Natural killer cell (primary cell): ENCODE measurements around the gene RAET1E. TPM values are rescaled to one million over a fixed set of nuclear protein-coding genes. Genes with fewer than 3 reads are reported as not detected.

Experiments used
- ATAC-seq, 3 donors: fragments of 150-1000 bp in 2 of 3; fragments of 200-7000 bp in 1 of 3; cut with Tn5 transposase; 1 replicate in 1 of 3; 2 replicates in 2 of 3; pipeline ENCODE4 v1.10.0; 2021; ENCODE audit warnings: mild to moderate bottlenecking in 2 of 3, moderate library complexity in 2 of 3
- DNase-seq, 2 donors: peaks; one replicate each; pipeline versions ENCODE4 v3.0.0 to v3.0.0-alpha.2; 2013 to 2021; ENCODE audit warnings: mixed read lengths in 1 of 2
- H3K27ac ChIP-seq: one replicate; pipeline ENCODE4 v1.5.1; 2013; ENCODE audit warnings: mild to moderate bottlenecking, low read length
- H3K27me3 ChIP-seq: one replicate; pipeline ENCODE4 v1.6.1; 2013; ENCODE audit warnings: low read length; ENCODE audit not compliant: control insufficient read depth, insufficient read depth
- H3K36me3 ChIP-seq: one replicate; pipeline ENCODE4 v1.6.1; 2013; ENCODE audit warnings: low read length; ENCODE audit not compliant: control insufficient read depth, insufficient read depth
- H3K4me1 ChIP-seq: one replicate; pipeline ENCODE4 v1.6.1; 2013; ENCODE audit warnings: low read length; ENCODE audit not compliant: control insufficient read depth, insufficient read depth
- H3K4me3 ChIP-seq: one replicate; pipeline ENCODE4 v1.5.1; 2013; ENCODE audit warnings: low read length
- H3K9me3 ChIP-seq: one replicate; pipeline ENCODE4 v1.6.1; 2013; ENCODE audit warnings: low read length; ENCODE audit not compliant: control insufficient read depth, insufficient read depth
- H3K27ac Mint-ChIP-seq, 2 donors: one replicate each; pipeline ENCODE4 v1.8.0; 2022; ENCODE audit warnings: mild to moderate bottlenecking in 2 of 2, mixed read lengths in 2 of 2, moderate library complexity in 1 of 2
- H3K27me3 Mint-ChIP-seq, 2 donors: one replicate each; pipeline ENCODE4 v1.8.0; 2022; ENCODE audit warnings: low read depth in 2 of 2, mixed read lengths in 2 of 2
- H3K36me3 Mint-ChIP-seq: one replicate; pipeline ENCODE4 v1.8.0; 2022; ENCODE audit warnings: mixed read lengths
- H3K4me1 Mint-ChIP-seq, 2 donors: one replicate each; pipeline ENCODE4 v1.8.0; 2022; ENCODE audit warnings: mixed read lengths in 2 of 2
- H3K4me3 Mint-ChIP-seq: one replicate; pipeline ENCODE4 v1.8.0; 2022; ENCODE audit warnings: mild to moderate bottlenecking, moderate library complexity, mixed read lengths
- H3K9me3 Mint-ChIP-seq, 2 donors: one replicate each; pipeline ENCODE4 v1.8.0; 2022; ENCODE audit warnings: mixed read lengths in 2 of 2
- CTCF ChIP-seq: fragments of 200-600 bp; IDR thresholded peaks from one replicate; pipeline ENCODE4 v1.8.0; 2022; ENCODE audit warnings: antibody characterized with exemption
- WGBS: methylation state at CpG from one replicate; pipeline ENCODE4 v1.1.7; 2013; ENCODE audit warnings: missing lambda C conversion rate; ENCODE audit not compliant: insufficient coverage; 5-methylcytosine and 5-hydroxymethylcytosine counted together
- intact Hi-C: fragments of 100-400 bp; cut with micrococcal nuclease; formaldehyde crosslinking; loops from one replicate; pipeline ENCODE4 v1.14.2; 2022
- total RNA-seq, 4 donors: library from RNA; stranded (reverse); fragments of 120-200 nt in 1 of 4; gene quantifications; one replicate each; pipeline versions ENCODE4 v1.2.3 to v1.2.4, GENCODE V29; 2013 to 2022

The RAET1E gene
- total RNA-seq, 3 donors from 2014 or later (not counting 1 experiment from before 2014, with no cell fraction given), result not detected

DNA sequence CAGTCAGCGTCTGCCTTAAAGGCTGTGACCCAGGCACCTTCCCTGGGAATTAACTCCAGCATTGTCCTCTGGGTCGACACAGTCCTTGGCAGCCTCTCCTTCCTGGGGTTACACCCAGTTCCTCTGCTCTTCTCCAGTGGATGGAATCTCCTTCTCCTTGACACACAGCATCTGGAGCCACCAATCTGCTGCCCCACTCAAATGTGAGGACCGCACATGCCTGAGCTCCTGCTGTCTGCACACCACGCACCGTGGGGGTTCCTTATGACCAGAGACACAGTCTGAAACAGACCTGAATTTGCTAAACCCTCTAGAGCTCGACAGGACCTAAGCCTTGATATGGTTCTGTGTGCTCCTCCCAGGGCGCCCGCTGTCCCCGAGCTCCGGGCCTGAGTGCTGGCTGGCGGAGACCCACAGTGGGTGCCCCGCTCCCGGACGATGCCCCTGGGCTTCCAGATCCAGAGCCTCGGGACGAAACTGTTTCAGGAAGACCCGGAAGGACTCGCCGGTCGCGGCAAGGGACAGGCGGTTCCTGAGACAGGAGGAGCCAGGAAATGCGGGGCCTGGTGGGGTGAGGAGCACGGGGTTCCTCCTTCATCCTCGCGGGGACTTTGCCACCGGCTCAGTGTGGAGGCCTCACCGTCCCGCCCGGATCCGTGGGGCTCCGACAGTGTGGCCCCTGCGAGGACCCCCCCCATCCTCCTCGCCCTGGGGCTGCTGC lies 27.5 kb upstream of the RAET1E start:
- Histone ChIP-seq H3K9me3 (no peaks in the 10 kb centered on the region), H3K4me3 (no peak overlapping the region), H3K4me1 (peaks cover 28% of the 10 kb centered on the region), H3K36me3 (no peaks in the 10 kb centered on the region), H3K27ac (no peak overlapping the region), H3K27me3 (peaks cover 55% of the 10 kb centered on the region)
- WGBS, result 13% methylated on average over 34 of the region's 34 CpGs
- intact Hi-C loops, result loop anchor here (5.0 kb wide), 1 partner anchor 93 kb away; no protein-coding TSS in a partner anchor
- DNase-seq (peak; percentile 13 to 31), ATAC-seq (no peak)
- peaks cover 16 to 33% of the 10 kb centered on the region in 2 donors for H3K4me1 Mint-ChIP-seq
- no peaks in the 10 kb centered on the region for H3K36me3 Mint-ChIP-seq
- H3K27me3 Mint-ChIP-seq, result peaks cover 78 to 81% of the 10 kb centered on the region in 2 donors
- TF ChIP-seq CTCF, result no peak
- H3K9me3 Mint-ChIP-seq, result no peaks in the 10 kb centered on the region
- H3K27ac Mint-ChIP-seq, result no peak overlapping the region
- no peak overlapping the region for H3K4me3 Mint-ChIP-seq

GRCh38 chr6:149924933-149925252 lies 27.0 kb upstream of the RAET1E start:
- no peaks in the 10 kb centered on the region for H3K9me3 Mint-ChIP-seq
- H3K4me3 Mint-ChIP-seq, result no peak overlapping the region
- H3K4me3 ChIP-seq, result no peak overlapping the region
- intact Hi-C loops, result loop anchor here (5.0 kb wide), 1 partner anchor 93 kb away; no protein-coding TSS in a partner anchor
- peaks cover 55% of the 10 kb centered on the region for H3K27me3 ChIP-seq
- no peaks in the 10 kb centered on the region for H3K36me3 Mint-ChIP-seq
- ATAC-seq (no peak), DNase-seq (peak in 1 of 2 donors; percentile 9)
- peaks cover 80 to 81% of the 10 kb centered on the region in 2 donors for H3K27me3 Mint-ChIP-seq
- H3K4me1 ChIP-seq, result peaks cover 28% of the 10 kb centered on the region
- WGBS, result 90% methylated on average over 4 of the region's 4 CpGs
- H3K4me1 Mint-ChIP-seq, result peaks cover 16 to 33% of the 10 kb centered on the region in 2 donors
- H3K27ac Mint-ChIP-seq, result no peak overlapping the region
- H3K36me3 ChIP-seq, result no peaks in the 10 kb centered on the region
- no peak overlapping the region for H3K27ac ChIP-seq
- TF ChIP-seq CTCF, result no peak
- H3K9me3 ChIP-seq, result no peaks in the 10 kb centered on the region

GRCh38 chr6:149924206-149924932 lies 26.5 kb upstream of the RAET1E start:
- no peak overlapping the region for H3K27ac ChIP-seq
- H3K4me3 ChIP-seq, result no peak overlapping the region
- intact Hi-C loops, result no loop called here
- TF ChIP-seq CTCF, result no peak
- Mint-ChIP-seq H3K4me3 (peak overlapping the region; percentile 82), H3K36me3 (no peaks in the 10 kb centered on the region), H3K4me1 (peaks cover 16 to 33% of the 10 kb centered on the region in 2 donors), H3K27me3 (peaks cover 79 to 81% of the 10 kb centered on the region in 2 donors), H3K9me3 (no peaks in the 10 kb centered on the region), H3K27ac (no peak overlapping the region)
- peaks cover 51% of the 10 kb centered on the region for H3K27me3 ChIP-seq
- 90% methylated on average over 9 of the region's 9 CpGs for WGBS
- H3K4me1 ChIP-seq, result peaks cover 28% of the 10 kb centered on the region
- DNase-seq (peak in 1 of 2 donors; percentile 9), ATAC-seq (no peak)
- H3K9me3 ChIP-seq, result no peaks in the 10 kb centered on the region
- no peaks in the 10 kb centered on the region for H3K36me3 ChIP-seq
